ENCODE measurements around the gene NT5DC3. TPM values are rescaled to one million over a fixed set of nuclear protein-coding genes. Genes with fewer than 3 reads are reported as not detected.

NT5DC3 gene
- total and polyA plus RNA-seq, 5 donors from 2014 or later, result 0.08 to 4.7 (median 0.89) TPM

- H3K4me1 ChIP-seq (ENCODE audit: control insufficient read depth, insufficient read depth, low read length, poor library complexity, severe bottlenecking), result no peaks in the 10 kb centered on the region
Observed at GRCh38 chr12:103780992-103781391, 60.0 kb downstream of the NT5DC3 start.

GRCh38 chr12:103780093-103780440 lies 61.0 kb downstream of the NT5DC3 start:
- H3K4me3 Mint-ChIP-seq, result no peak overlapping the region
- Histone ChIP-seq H3K36me3 (ENCODE audit: control insufficient read depth, insufficient read depth, low read length) (peaks cover 3% of the 10 kb centered on the region), H3K9me3 (ENCODE audit: control insufficient read depth in 2 of 2, low read length in 2 of 2) (no peaks in the 10 kb centered on the region), H3K27me3 (ENCODE audit: control insufficient read depth, insufficient read depth, low read length) (no peaks in the 10 kb centered on the region), H3K27ac (ENCODE audit: insufficient read depth, low read length, poor library complexity, severe bottlenecking) (no peak overlapping the region), H3K4me1 (ENCODE audit: control insufficient read depth, insufficient read depth, low read length, poor library complexity, severe bottlenecking) (no peaks in the 10 kb centered on the region), H3K4me3 (ENCODE audit: low read depth, low read length) (no peak overlapping the region)
- ATAC-seq (ENCODE audit: low read depth in 2 of 2) (no peak), DNase-seq (no peak)
- peaks cover 0 to 7% (median 1%) of the 10 kb centered on the region in 4 donors for H3K4me1 Mint-ChIP-seq
- H3K36me3 Mint-ChIP-seq, result peaks cover 48% of the 10 kb centered on the region
- no peaks in the 10 kb centered on the region for H3K9me3 Mint-ChIP-seq
- H3K27me3 Mint-ChIP-seq, result no peaks in the 10 kb centered on the region
- H3K27ac Mint-ChIP-seq, result no peak overlapping the region

More at GRCh38 chr12:103780992-103781391, 60.0 kb downstream of the NT5DC3 start:
- Histone ChIP-seq H3K4me3 (ENCODE audit: low read depth, low read length) (no peak overlapping the region), H3K9me3 (ENCODE audit: control insufficient read depth in 2 of 2, low read length in 2 of 2) (no peaks in the 10 kb centered on the region), H3K36me3 (ENCODE audit: control insufficient read depth, insufficient read depth, low read length) (peaks cover 4% of the 10 kb centered on the region), H3K27ac (ENCODE audit: insufficient read depth, low read length, poor library complexity, severe bottlenecking) (no peak overlapping the region), H3K27me3 (ENCODE audit: control insufficient read depth, insufficient read depth, low read length) (no peaks in the 10 kb centered on the region)
- ATAC-seq (ENCODE audit: low read depth in 2 of 2) (no peak), DNase-seq (no peak)
- Mint-ChIP-seq H3K9me3 (peaks cover 0 to under 1% (median 0%) of the 10 kb centered on the region in 7 donors), H3K36me3 (peaks cover 52% of the 10 kb centered on the region), H3K4me1 (peaks cover 0 to 2% (median under 1%) of the 10 kb centered on the region in 4 donors), H3K4me3 (no peak overlapping the region), H3K27me3 (no peaks in the 10 kb centered on the region), H3K27ac (no peak overlapping the region)

- H3K36me3 Mint-ChIP-seq, result peaks cover 45% of the 10 kb centered on the region
- Histone ChIP-seq H3K36me3 (ENCODE audit: control insufficient read depth, insufficient read depth, low read length) (no peaks in the 10 kb centered on the region), H3K27me3 (ENCODE audit: control insufficient read depth, insufficient read depth, low read length) (no peaks in the 10 kb centered on the region), H3K9me3 (ENCODE audit: control insufficient read depth in 2 of 2, low read length in 2 of 2) (no peaks in the 10 kb centered on the region), H3K4me3 (ENCODE audit: low read depth, low read length) (no peak overlapping the region), H3K27ac (ENCODE audit: insufficient read depth, low read length, poor library complexity, severe bottlenecking) (no peak overlapping the region), H3K4me1 (ENCODE audit: control insufficient read depth, insufficient read depth, low read length, poor library complexity, severe bottlenecking) (no peaks in the 10 kb centered on the region)
- peak overlapping the region in 1 of 3 donors; percentile 80 for H3K27ac Mint-ChIP-seq
- no peak for ATAC-seq (ENCODE audit: low read depth in 2 of 2)
- no peaks in the 10 kb centered on the region for H3K9me3 Mint-ChIP-seq
- no peak overlapping the region for H3K4me3 Mint-ChIP-seq
- H3K4me1 Mint-ChIP-seq, result peaks cover 0 to 7% (median 1%) of the 10 kb centered on the region in 4 donors
- H3K27me3 Mint-ChIP-seq, result no peaks in the 10 kb centered on the region
- no peak for DNase-seq
Observed at GRCh38 chr12:103779410-103780092, 61.5 kb downstream of the NT5DC3 start.

GRCh38 chr12:103778781-103779180 lies 62.3 kb downstream of the NT5DC3 start:
- H3K4me1 Mint-ChIP-seq, result peaks cover 0 to 7% (median 1%) of the 10 kb centered on the region in 4 donors
- Histone ChIP-seq H3K4me1 (ENCODE audit: control insufficient read depth, insufficient read depth, low read length, poor library complexity, severe bottlenecking) (no peaks in the 10 kb centered on the region), H3K4me3 (ENCODE audit: low read depth, low read length) (no peak overlapping the region), H3K27ac (ENCODE audit: insufficient read depth, low read length, poor library complexity, severe bottlenecking) (no peak overlapping the region), H3K36me3 (ENCODE audit: control insufficient read depth, insufficient read depth, low read length) (no peaks in the 10 kb centered on the region), H3K27me3 (ENCODE audit: control insufficient read depth, insufficient read depth, low read length) (no peaks in the 10 kb centered on the region), H3K9me3 (ENCODE audit: control insufficient read depth in 2 of 2, low read length in 2 of 2) (no peaks in the 10 kb centered on the region)
- ATAC-seq (ENCODE audit: low read depth in 2 of 2), result no peak
- H3K27ac Mint-ChIP-seq, result no peak overlapping the region
- DNase-seq, result no peak
- no peaks in the 10 kb centered on the region for H3K9me3 Mint-ChIP-seq
- H3K36me3 Mint-ChIP-seq, result peaks cover 41% of the 10 kb centered on the region
- H3K4me3 Mint-ChIP-seq, result no peak overlapping the region
- H3K27me3 Mint-ChIP-seq, result no peaks in the 10 kb centered on the region

GRCh38 chr12:103774977-103775560 lies 66.0 kb downstream of the NT5DC3 start:
- ATAC-seq (ENCODE audit: low read depth in 2 of 2) (no peak), DNase-seq (no peak)
- H3K9me3 ChIP-seq (ENCODE audit: control insufficient read depth in 2 of 2, low read length in 2 of 2), result no peaks in the 10 kb centered on the region
- Mint-ChIP-seq H3K4me3 (no peak overlapping the region), H3K9me3 (no peaks in the 10 kb centered on the region), H3K4me1 (peaks cover 0 to 7% (median 1%) of the 10 kb centered on the region in 4 donors), H3K27ac (no peak overlapping the region), H3K27me3 (no peaks in the 10 kb centered on the region), H3K36me3 (peaks cover 33% of the 10 kb centered on the region)
- H3K4me1 ChIP-seq (ENCODE audit: control insufficient read depth, insufficient read depth, low read length, poor library complexity, severe bottlenecking), result no peaks in the 10 kb centered on the region
- no peak overlapping the region for H3K4me3 ChIP-seq (ENCODE audit: low read depth, low read length)
- no peaks in the 10 kb centered on the region for H3K27me3 ChIP-seq (ENCODE audit: control insufficient read depth, insufficient read depth, low read length)
- no peak overlapping the region for H3K27ac ChIP-seq (ENCODE audit: insufficient read depth, low read length, poor library complexity, severe bottlenecking)
- H3K36me3 ChIP-seq (ENCODE audit: control insufficient read depth, insufficient read depth, low read length), result no peaks in the 10 kb centered on the region

- Histone ChIP-seq H3K9me3 (ENCODE audit: control insufficient read depth in 2 of 2, low read length in 2 of 2) (no peaks in the 10 kb centered on the region), H3K4me3 (ENCODE audit: low read depth, low read length) (no peak overlapping the region), H3K27ac (ENCODE audit: insufficient read depth, low read length, poor library complexity, severe bottlenecking) (no peak overlapping the region), H3K27me3 (ENCODE audit: control insufficient read depth, insufficient read depth, low read length) (no peaks in the 10 kb centered on the region), H3K36me3 (ENCODE audit: control insufficient read depth, insufficient read depth, low read length) (no peaks in the 10 kb centered on the region), H3K4me1 (ENCODE audit: control insufficient read depth, insufficient read depth, low read length, poor library complexity, severe bottlenecking) (no peaks in the 10 kb centered on the region)
- Mint-ChIP-seq H3K36me3 (peaks cover 23% of the 10 kb centered on the region), H3K27me3 (no peaks in the 10 kb centered on the region), H3K9me3 (no peaks in the 10 kb centered on the region), H3K4me1 (peaks cover 0 to 7% (median 0%) of the 10 kb centered on the region in 4 donors), H3K4me3 (no peak overlapping the region), H3K27ac (no peak overlapping the region)
- DNase-seq (no peak), ATAC-seq (ENCODE audit: low read depth in 2 of 2) (no peak)
Observed at GRCh38 chr12:103773109-103773910, 67.7 kb downstream of the NT5DC3 start.

DNA sequence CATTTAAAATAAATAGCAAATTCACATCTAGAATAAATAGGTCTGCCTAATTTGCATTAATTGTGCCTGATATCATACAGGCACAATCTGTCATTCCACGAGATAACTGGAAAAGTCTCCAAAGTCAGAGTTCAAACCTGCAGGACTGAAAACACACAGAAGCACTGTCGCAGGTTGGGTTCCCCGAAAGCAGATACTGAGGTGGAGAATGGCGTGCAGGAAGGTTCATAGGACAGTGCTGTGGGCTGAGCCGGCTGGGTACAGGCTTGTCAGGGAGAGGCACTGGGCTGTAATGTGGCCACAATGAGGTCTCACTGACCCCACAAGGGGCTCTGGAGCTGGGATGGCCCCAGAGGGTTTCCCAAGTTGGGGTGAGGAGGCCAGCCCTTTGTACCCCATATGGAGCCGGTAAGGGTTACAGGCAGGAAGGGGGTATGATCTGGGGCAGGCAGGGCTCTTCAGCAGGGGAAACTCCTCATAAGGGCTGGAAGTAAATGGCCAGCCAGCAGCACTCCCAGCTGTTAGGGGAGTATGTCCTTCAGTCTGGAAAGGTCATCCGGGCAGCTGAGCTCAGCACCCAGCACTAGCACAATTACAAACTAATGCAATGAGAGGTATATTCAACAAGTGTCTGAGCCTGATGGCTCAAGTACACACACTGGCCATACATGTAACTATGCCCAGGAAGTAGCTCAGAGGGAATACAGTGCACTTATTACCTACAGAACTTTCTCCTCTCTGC lies 68.5 kb downstream of the NT5DC3 start:
- H3K27me3 ChIP-seq (ENCODE audit: control insufficient read depth, insufficient read depth, low read length), result no peaks in the 10 kb centered on the region

More for the DNA sequence above, 68.5 kb downstream of the NT5DC3 start:
- peaks cover 0 to 7% (median 0%) of the 10 kb centered on the region in 4 donors for H3K4me1 Mint-ChIP-seq
- H3K27ac Mint-ChIP-seq, result no peak overlapping the region
- Histone ChIP-seq H3K36me3 (ENCODE audit: control insufficient read depth, insufficient read depth, low read length) (no peaks in the 10 kb centered on the region), H3K27ac (ENCODE audit: insufficient read depth, low read length, poor library complexity, severe bottlenecking) (no peak overlapping the region), H3K4me3 (ENCODE audit: low read depth, low read length) (no peak overlapping the region), H3K4me1 (ENCODE audit: control insufficient read depth, insufficient read depth, low read length, poor library complexity, severe bottlenecking) (no peaks in the 10 kb centered on the region), H3K9me3 (ENCODE audit: control insufficient read depth in 2 of 2, low read length in 2 of 2) (no peaks in the 10 kb centered on the region)
- H3K4me3 Mint-ChIP-seq, result peak overlapping the region in 1 of 4 donors; percentile 61
- DNase-seq (no peak), ATAC-seq (ENCODE audit: low read depth in 2 of 2) (no peak)
- H3K36me3 Mint-ChIP-seq, result peaks cover 18% of the 10 kb centered on the region
- H3K27me3 Mint-ChIP-seq, result no peaks in the 10 kb centered on the region
- H3K9me3 Mint-ChIP-seq, result no peaks in the 10 kb centered on the region
